Measurements from ENCODE around the gene HOXD3. TPM values are rescaled to one million over a fixed set of nuclear protein-coding genes. Genes with fewer than 3 reads are reported as not detected.

HOXD3 gene
- total and polyA plus RNA-seq, 2 of the 8 experiments (the other 6 are each of a cell fraction or from before 2014, with no cell fraction given) = not detected

DNA sequence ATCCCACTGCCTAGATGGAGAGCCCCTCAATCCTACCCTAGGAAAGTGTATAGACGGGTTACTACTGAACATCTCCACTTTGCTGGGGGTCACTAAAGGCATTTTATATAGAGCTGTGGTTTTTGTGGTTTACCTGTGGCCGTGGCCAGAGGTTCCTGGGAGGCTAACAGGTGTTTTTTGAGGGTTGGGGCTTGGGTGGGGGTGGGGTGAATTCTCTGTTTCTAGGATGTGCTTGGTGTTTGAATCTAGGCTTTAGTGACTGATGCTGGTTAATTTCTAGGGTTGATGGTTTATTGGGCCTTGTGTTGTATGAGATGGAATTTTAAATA lies 19.9 kb upstream of the HOXD3 start:
- Histone ChIP-seq H3K4me1 (replicated peaks in 1 of 4; ENCODE audit: control insufficient read depth in 3 of 4, insufficient read depth in 4 of 4, low read length in 3 of 4) (peaks cover 0 to 9% (median 4%) of the 10 kb centered on the region in 4 experiments; a peak in 5 of 7 replicates), H3K27ac (ENCODE audit: low read depth, low read length) (no peak overlapping the region)
- POLR2A ChIA-PET (ENCODE audit: partially characterized antibody) = no interaction called here

More for the DNA sequence above, 19.9 kb upstream of the HOXD3 start:
- Histone ChIP-seq H3K79me1 (ENCODE audit: low read depth, low read length) (no peaks in the 10 kb centered on the region), H4K8ac (ENCODE audit: extremely low read depth, insufficient read depth, low read length) (no peak overlapping the region), H2BK12ac (ENCODE audit: low read depth, low read length) (no peak overlapping the region), H2AFZ (ENCODE audit: low read length) (no peak overlapping the region), H2AK5ac (ENCODE audit: low read depth, low read length) (no peak overlapping the region), H3K23me2 (ENCODE audit: low read depth, low read length) (peaks cover 3% of the 10 kb centered on the region; the same call in 1 of the 2 replicates), H3K18ac (ENCODE audit: extremely low read depth, low read length) (no peak overlapping the region), H3K9ac (replicated peaks in 1 of 4; ENCODE audit: extremely low read depth in 1 of 4, low read depth in 3 of 4, low read length in 3 of 4) (no peak overlapping the region), H3K4me3 (ENCODE audit: extremely low read depth in 1 of 4, insufficient read depth in 2 of 4, low read depth in 3 of 4, low read length in 4 of 4) (peak overlapping the region in 1 of 4 experiments; percentile 59; a peak in 2 of 8 replicates), H4K20me1 (replicated peaks in 1 of 2; ENCODE audit: control insufficient read depth in 1 of 2, insufficient read depth in 2 of 2, low read length in 2 of 2) (peaks cover 6 to 29% of the 10 kb centered on the region in 2 experiments), H2BK120ac (replicated peaks; ENCODE audit: low read depth, low read length) (no peak overlapping the region), H3K27me3 (replicated peaks in 1 of 4; ENCODE audit: control insufficient read depth in 3 of 4, extremely low read depth in 1 of 4, insufficient read depth in 3 of 4, low read length in 3 of 4) (peaks cover 86 to 100% (median 97%) of the 10 kb centered on the region in 4 experiments), H4K5ac (ENCODE audit: insufficient read length, low read depth, low read length) (no peak overlapping the region), H3K36me3 (ENCODE audit: control insufficient read depth in 2 of 4, insufficient read depth in 4 of 4, low read length in 3 of 4) (peaks cover 0 to 12% (median 0%) of the 10 kb centered on the region in 4 experiments; a peak in 1 of 8 replicates), H2BK5ac (ENCODE audit: low read depth, low read length) (no peak overlapping the region), H3K4me2 (ENCODE audit: insufficient read depth in 1 of 2, low read depth in 2 of 2, low read length in 2 of 2) (peak overlapping the region; percentile 67 to 68; a peak in 3 of 4 replicates), H3K79me2 (ENCODE audit: control insufficient read depth in 1 of 2, insufficient read depth in 2 of 2, low read length in 2 of 2) (no peaks in the 10 kb centered on the region), H3K4ac (replicated peaks; ENCODE audit: insufficient read length, low read depth, low read length) (no peak overlapping the region), H3K14ac (ENCODE audit: insufficient read length) (no peak overlapping the region), H3K56ac (replicated peaks; ENCODE audit: insufficient read length, low read depth, low read length) (no peak overlapping the region), H3K23ac (ENCODE audit: insufficient read length) (no peak overlapping the region), H4K91ac (replicated peaks; ENCODE audit: insufficient read length, low read length) (no peak overlapping the region), H2BK15ac (ENCODE audit: low read length) (no peak overlapping the region), H3K9me3 (ENCODE audit: insufficient read depth in 2 of 2, low read depth in 1 of 2, low read length in 1 of 2) (no peaks in the 10 kb centered on the region), H2BK20ac (ENCODE audit: low read length) (no peak overlapping the region)
- WGBS, 2 experiments (ENCODE audit: extremely low coverage in 1 of 2, insufficient coverage in 1 of 2, insufficient read length in 1 of 2, insufficient replicate concordance in 2 of 2, low coverage in 1 of 2, low lambda C conversion rate in 2 of 2, missing lambda C conversion rate in 1 of 2) = 17% methylated on average over 2 of the region's 2 CpGs; no CpG with 5 or more reads in 1 of the 2 experiments
- FAIRE-seq (no peak), DNase-seq (ENCODE audit: low read depth in 1 of 2, low spot score in 2 of 2) (no peak)
- CTCF ChIA-PET (ENCODE audit: partially characterized antibody) = interaction anchor here (0.6 to 10.0 kb wide), 12 partner anchors 10 to 515 kb away, joined by 3 to 111 read pairs (median 4); no protein-coding TSS in a partner anchor
- TF ChIP-seq EP300 (IDR thresholded peaks at IDR 0.05; ENCODE audit: borderline replicate concordance in 1 of 2, low read depth in 2 of 2, low read length in 2 of 2) (no peak), HDAC2 (IDR thresholded peaks at IDR 0.05; ENCODE audit: borderline replicate concordance in 1 of 2, low read depth in 2 of 2, low read length in 2 of 2) (no peak), NANOG (IDR thresholded peaks at IDR 0.05; ENCODE audit: insufficient read depth, low read depth, low read length, poor library complexity, severe bottlenecking) (no peak), SP1 (IDR thresholded peaks at IDR 0.05; ENCODE audit: low read depth, low read length) (no peak), SUZ12 (IDR thresholded peaks at IDR 0.05; ENCODE audit: low read length) (0 out of 2 replicates have a peak, but pooled peaks have one; percentile 22), SIN3A (conservative IDR thresholded peaks at IDR 0.05 in 1 of 2, IDR thresholded peaks at IDR 0.05 in 1 of 2; ENCODE audit: low read depth in 1 of 2, low read length in 2 of 2) (no peak), POLR2AphosphoS5 (IDR thresholded peaks at IDR 0.05; ENCODE audit: low read depth, low read length) (no peak), CBX8 (IDR thresholded peaks at IDR 0.05; ENCODE audit: borderline replicate concordance, low read depth, low read length) (peak; percentile 50; the same call in 1 of the 2 replicates), EZH2 (IDR thresholded peaks at IDR 0.05; ENCODE audit: low read depth, low read length, severe bottlenecking) (peak; percentile 45)
